HG03108 (cell line): Measurements from ENCODE around the gene LRP10.
A peak's percentile ranks its signal among the peaks of the same experiment; 100 is the strongest.

Experiments used
- ATAC-seq: cut with Tn5 transposase; IDR thresholded peaks from one replicate; pipeline ENCODE4 v1.9.1; 2021; ENCODE audit warnings: moderate library complexity; ENCODE audit not compliant: unreplicated experiment

LRP10 gene

GRCh38 chr14:22864979-22865378 lies 6.6 kb upstream of the LRP10 start:
- no peak for ATAC-seq

- ATAC-seq: no peak
Measured at GRCh38 chr14:22865424-22866405, 5.8 kb upstream of the LRP10 start.

- no peak for ATAC-seq
Measured at GRCh38 chr14:22866874-22867273, 4.7 kb upstream of the LRP10 start.

- ATAC-seq: peak; percentile 39
Measured at GRCh38 chr14:22870811-22871223, 723 bp upstream of the LRP10 start.

GRCh38 chr14:22872033-22872832 lies 693 bp downstream of the LRP10 start:
- ATAC-seq: peak; percentile 0

GRCh38 chr14:22872833-22873520 lies 1.4 kb downstream of the LRP10 start:
- ATAC-seq: no peak

- ATAC-seq: no peak
Measured at GRCh38 chr14:22875003-22875747, 3.6 kb downstream of the LRP10 start.

GRCh38 chr14:22875748-22876319 lies 4.3 kb downstream of the LRP10 start:
- ATAC-seq: no peak

- ATAC-seq: no peak
Measured at GRCh38 chr14:22877000-22877501, 5.5 kb downstream of the LRP10 start.

GRCh38 chr14:22878271-22879246 lies 7.0 kb downstream of the LRP10 start:
- ATAC-seq: no peak

GRCh38 chr14:22882064-22882463 lies 10.5 kb downstream of the LRP10 start:
- ATAC-seq: no peak

- no peak for ATAC-seq
Measured at GRCh38 chr14:22882529-22883172, 11.1 kb downstream of the LRP10 start.

- no peak for ATAC-seq
Measured at GRCh38 chr14:22883173-22883976, 11.8 kb downstream of the LRP10 start, which contains the start of gene REM2. REM2 (plus strand) TSS chr14:22883222; CDS start chr14:22883288, 66 bp downstream.

GRCh38 chr14:22884076-22884737 lies 12.7 kb downstream of the LRP10 start:
- ATAC-seq: no peak

- ATAC-seq: no peak
Measured at GRCh38 chr14:22884738-22885523, 13.4 kb downstream of the LRP10 start.

GRCh38 chr14:22885975-22886374 lies 14.4 kb downstream of the LRP10 start:
- ATAC-seq: no peak
